NCI-H1930 (cell line): Measurements from ENCODE around the gene CD101.

ENCODE experiments used
- DNase-seq, 2 experiments: peaks; one replicate each; lab custom pipeline; 2025; lab: John Stamatoyannopoulos, UW

CD101 gene

DNA sequence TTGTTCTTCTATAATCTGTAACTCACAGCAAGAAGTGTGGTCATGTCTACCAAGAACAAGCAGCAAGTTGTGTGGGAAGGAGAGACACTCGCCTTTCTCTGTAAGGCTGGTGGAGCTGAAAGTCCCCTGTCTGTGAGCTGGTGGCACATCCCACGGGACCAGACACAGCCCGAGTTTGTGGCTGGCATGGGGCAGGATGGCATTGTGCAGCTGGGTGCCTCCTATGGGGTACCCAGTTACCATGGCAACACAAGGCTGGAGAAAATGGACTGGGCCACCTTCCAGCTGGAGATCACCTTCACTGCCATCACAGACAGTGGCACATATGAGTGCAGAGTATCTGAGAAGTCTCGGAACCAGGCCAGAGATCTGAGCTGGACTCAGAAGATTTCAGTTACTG is 15.5 kb downstream of the CD101 start:
- DNase-seq, result no peak

DNA sequence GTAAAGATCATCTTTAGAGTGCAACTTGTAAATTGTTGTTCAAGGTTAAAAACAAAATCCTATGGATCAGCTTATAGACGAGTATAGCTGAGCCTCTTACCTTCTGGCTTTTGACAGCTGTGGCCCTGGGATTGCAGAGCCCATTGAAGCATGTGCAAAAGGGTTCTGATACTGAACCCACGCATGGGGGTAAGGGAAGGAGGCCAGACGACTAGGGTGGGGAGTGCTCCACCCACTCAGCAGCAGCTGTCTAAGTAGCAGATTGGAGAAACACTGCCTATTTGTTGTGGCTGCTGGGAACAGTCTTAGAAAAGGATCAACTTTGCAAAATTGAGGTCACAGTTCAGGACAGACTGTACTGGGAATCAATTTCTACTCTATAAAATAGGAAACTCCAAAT is 16.1 kb downstream of the CD101 start:
- DNase-seq, result no peak

DNA sequence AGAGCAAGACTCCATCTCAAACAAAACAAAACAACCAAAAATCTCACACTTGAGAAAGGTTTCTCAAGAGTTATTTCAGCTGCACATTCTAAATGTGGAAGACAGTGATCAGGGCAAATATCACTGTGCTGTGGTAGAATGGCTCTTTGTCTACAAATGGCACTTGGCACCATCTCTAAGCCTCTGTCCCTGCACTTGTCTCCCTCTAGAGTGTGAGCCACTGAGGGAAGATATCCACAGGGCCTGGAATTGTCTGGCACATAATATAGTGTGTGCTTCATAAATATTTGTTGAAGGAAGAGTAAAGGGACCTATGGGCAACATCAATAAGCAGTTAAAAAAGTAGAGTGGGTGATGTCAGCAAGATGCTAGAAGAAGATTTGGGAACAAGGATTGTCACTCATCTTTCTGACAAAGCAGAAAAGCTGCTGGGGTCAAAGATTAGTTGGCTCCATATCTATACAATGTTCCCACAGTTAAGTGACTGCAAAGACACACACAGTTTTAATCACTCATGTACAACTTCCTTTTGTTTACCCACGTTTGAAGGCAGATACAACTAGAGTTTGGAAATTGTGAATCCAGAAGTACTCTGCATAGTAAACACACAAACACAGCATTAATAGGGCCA is 19.1 kb downstream of the CD101 start:
- no peak for DNase-seq

GRCh38 chr1:117022114-117022513 is 20.6 kb downstream of the CD101 start:
- no peak for DNase-seq

DNA sequence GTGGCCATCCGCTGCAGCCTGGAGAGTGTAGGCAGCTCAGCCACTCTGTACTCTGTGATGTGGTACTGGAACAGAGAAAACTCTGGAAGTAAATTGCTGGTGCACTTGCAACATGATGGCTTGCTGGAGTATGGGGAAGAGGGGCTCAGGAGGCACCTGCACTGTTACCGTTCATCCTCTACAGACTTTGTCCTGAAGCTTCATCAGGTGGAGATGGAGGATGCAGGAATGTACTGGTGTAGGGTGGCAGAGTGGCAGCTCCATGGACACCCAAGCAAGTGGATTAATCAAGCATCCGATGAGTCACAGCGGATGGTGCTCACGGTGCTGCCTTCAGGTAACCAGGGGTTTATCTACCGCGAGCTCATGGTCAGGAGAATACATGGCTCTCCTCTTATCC is 24.0 kb downstream of the CD101 start:
- no peak for DNase-seq

DNA sequence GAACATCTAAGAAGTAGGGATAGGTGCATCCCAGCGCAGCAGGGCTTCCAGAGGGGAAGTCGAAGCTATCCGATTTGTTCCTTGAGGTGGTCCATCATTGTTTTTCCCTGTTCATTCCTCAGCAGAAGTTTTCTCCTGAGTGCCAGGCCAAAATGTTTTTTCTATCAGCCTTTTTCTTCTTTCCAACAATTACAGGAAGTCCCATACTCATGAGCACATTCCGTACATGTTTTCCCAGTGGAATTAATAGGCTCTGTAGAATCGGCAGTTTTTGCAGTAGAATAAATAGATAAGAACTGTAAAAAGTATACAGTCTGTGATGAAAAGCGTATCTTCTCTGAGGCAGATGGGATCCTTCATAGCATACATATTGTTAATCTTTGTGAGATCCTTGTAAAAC is 24.8 kb downstream of the CD101 start:
- no peak for DNase-seq

DNA sequence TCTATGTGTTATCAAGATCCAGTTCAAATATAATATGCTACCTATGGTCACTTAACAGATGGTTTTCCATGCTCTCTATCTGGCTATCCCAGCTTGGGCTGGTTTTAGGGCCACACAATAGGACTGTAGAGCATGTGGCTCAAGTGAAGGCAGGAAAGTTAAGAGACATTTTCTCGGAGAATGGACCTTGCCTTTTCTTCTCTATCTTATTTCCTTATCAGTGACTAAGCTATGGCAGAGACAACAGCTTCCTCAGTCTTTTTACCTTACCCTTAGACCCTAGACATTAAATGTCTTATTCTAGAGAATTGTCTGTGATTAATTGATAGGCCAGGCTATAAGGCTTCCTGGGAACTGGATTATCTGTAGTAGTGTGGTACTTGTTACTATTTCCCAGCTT is 28.1 kb downstream of the CD101 start:
- DNase-seq, result no peak

- no peak for DNase-seq
These were observed 28.8 kb downstream of the CD101 start for GRCh38 chr1:117030271-117030877.

GRCh38 chr1:117032266-117032665 is 30.7 kb downstream of the CD101 start:
- no peak for DNase-seq

GRCh38 chr1:117032681-117033539 is 31.4 kb downstream of the CD101 start:
- no peak for DNase-seq

GRCh38 chr1:117033772-117034171 is 32.2 kb downstream of the CD101 start:
- DNase-seq, result no peak

- DNase-seq, result no peak
These were observed 33.3 kb downstream of the CD101 start for GRCh38 chr1:117034791-117035290.

DNA sequence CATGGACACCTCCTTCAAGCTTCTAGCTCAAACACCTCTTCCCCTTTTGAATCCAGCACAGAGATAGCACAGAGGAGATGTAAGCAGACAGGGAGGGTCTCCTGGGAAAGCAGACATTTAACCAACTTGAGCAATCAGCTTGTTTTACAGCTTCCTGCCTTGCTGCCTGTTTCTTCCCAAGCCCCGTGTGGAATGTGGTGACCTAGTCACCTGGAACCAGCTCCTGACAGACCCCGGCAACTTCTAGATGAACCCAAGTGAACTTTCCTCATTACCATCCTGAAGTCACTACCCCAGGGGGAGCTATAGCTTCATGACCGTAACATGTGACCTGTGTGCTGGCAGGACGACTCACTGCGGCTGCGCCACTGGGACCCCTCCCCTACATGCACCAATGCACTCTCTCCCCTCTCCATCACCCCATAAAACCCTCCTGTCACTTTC is 34.5 kb downstream of the CD101 start:
- no peak for DNase-seq

GRCh38 chr1:117037802-117038201 is 36.2 kb downstream of the CD101 start:
- no peak for DNase-seq

- no peak for DNase-seq
These were observed 36.7 kb downstream of the CD101 start for GRCh38 chr1:117038236-117038635.

- no peak for DNase-seq
These were observed 42.7 kb downstream of the CD101 start for GRCh38 chr1:117044217-117044616.

DNA sequence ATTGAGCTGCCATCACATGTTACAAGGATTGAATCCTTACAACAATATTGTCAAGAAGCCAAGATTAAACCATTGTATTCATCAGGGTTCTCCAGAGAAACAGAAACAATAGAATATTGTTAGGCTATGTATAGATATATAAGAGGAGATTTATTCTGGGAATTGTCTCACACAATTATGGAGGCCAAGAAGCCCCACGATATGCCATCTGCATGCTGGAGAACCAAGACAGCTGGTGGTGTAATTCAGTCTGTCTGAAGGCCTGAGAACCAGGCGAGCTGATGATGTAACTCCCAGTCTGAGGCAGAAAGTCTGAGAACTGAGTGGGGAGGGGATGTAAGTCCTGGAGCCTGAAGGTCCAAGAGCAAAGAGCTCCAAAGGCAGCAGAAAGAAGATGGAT is 44.1 kb downstream of the CD101 start:
- no peak for DNase-seq

DNA sequence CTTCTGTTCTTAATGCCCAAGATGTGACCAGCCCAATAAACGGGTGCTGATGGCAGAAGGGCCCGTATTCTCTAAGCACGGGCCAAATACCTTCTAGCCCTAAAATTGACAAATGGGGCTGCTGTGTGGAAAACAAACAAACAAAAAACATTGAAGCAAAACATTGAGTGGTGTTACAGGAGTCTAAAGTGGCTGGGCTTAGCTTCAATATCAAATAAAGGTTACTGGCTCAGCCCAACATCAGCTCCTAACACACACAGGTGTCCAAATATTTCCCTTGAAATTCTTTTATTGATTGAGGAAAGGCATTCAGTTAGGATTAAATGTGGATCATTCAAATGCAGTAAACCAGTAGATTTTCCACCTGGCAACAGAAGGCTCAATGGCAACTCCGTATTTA is 45.2 kb downstream of the CD101 start:
- no peak for DNase-seq

GRCh38 chr1:117047271-117047670 is 45.7 kb downstream of the CD101 start:
- no peak for DNase-seq

- no peak for DNase-seq
These were observed 48.3 kb downstream of the CD101 start for GRCh38 chr1:117049857-117050256.

DNA sequence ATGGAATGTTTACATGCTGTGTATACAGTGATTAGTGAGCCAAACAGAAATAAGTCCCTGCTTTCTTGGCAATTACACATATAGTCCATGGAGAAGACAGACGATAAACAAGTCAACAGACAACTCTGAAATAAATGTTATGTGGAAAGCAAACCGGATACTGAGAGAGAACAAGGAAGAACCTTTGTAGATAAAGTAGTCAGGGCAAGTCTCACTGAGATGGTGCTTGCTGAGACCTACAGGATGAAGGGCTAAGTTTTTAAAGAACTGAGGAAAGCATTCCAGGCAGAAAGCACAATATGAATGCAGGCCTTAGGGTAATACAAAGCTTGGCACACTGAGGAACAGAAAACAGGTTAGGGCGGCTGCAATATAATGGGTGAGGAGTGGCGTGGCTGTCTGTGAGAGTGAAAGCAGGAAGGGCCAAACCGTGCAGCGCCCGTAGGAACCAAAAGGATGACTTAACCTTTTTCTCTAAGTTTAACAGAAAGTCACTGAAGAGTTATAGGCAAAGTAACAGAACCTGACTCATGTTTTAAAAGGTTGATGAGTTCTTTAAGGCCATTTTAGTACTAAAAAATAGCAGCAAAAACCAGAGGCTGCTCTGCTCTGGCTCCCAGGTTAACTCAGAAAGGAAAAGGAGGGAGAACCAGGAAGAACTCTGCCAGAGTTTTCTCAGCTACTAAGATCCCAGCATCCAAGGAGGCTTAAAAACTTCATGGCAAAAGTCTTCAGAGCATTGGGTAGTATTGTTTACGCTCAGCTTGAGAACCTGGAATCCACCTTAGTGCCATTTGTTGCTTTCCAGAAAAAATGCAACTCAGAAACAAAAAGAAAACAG is 49.9 kb downstream of the CD101 start:
- DNase-seq, result no peak

DNA sequence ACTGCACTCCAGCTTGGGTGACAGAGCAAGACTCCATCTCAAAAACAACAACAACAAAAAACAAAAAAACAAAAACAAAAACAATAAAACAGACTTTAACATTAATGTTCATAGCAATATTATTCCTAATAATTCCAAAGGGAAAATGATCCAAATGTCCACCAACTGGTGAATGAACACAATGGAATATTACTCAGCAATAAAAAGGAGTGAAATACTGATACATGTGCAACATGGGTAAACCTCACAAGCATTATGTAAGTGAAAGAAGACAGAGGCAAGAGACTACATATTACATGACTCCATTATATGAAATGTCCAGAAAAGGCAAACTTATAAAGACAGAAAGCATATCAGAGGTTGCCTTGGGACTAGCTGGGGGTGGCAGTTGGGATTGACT is 52.5 kb downstream of the CD101 start:
- DNase-seq, result no peak
